ENCODE measurements around the gene FOXD4L3.
"Not testable (repeated sequence)": the region's sequence is repeated elsewhere in the genome, so short reads cannot be mapped to it uniquely, and the experiment has no call there.

Gene FOXD4L3

DNA sequence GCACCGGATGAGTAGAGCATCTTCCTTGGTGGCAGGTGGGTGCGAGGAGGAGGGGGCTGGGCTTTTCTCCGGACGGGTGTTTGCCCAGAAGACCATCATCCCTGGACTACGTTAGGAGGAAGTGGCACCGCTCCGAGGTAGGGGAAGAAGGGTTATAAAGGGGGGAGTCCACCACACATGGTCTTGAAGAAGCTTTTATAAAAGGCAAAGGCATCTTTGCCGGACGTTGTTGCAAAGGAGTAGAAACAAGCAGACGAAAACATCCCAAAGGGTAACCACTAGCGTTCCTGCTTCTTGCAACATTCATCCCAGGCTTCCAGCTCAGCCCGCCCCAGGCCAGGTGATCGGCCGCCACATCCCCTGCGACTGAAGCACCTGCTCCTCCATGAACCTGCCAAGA is at the start of gene FOXD4L3:
Gene FOXD4L3 (plus strand): TSS at position 301 of the 400 bp plus-strand sequence. CDS start 85 bp downstream, at position 386.
- DNase-seq = not testable (repeated sequence)

DNA sequence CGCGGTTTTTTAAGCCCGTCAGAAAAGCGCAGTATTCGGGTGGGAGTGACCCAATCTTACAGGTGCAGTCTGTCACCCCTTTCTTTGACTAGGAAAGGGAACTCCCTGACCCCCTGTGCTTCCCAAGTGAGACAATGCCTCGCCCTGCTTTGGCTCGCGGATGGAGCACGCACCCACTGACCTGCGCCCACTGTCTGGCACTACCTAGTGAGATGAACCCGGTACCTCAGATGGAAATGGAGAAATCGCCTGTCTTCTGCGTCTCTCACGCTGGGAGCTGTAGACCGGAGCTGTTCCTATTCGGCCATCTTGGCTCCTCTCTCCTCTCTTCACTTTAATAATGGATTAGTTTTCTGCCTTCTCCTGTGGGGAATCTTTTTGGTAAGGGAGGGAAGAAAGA is 21.6 kb upstream of the FOXD4L3 start:
- not testable (repeated sequence) for DNase-seq

DNA sequence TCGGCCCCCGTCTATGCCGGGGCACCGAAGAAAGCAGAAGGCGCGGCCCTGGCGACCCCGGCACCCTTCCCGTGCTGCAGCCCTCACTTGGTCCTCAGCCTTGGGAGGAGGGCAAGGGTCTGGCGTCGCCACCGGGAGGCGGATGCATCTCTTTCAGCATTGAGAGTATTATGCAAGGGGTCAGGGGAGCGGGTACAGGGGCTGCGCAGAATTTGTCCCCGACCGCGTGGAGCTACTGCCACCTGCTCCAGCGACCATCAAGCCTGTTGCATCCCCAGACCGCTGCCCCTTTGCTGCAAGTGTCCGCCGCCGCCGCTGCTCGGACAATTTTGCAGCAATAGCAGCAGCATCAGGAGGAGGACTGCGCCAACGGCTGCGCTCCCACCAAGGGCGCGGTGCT is 1.1 kb downstream of the FOXD4L3 start:
- not testable (repeated sequence) for DNase-seq

DNA sequence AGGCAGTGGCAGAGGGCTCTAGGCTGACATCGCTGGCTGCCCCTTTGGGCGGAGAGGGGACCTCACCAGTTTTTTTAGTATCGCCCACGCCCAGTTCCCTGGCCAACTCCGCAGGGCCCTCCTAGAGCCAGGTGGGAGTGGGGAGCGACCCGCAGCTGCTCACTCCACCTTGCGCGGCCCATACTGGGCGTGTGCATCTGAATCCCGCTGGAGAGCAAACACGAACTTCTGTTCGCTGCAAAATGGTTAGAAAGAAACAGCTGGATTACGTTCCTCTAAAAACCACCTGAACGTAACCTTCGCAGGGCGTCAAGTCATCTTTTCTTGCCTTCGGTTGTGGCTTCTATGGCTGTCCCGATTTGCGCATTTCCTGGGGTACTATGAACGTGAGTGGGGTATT is 1.5 kb downstream of the FOXD4L3 start:
- DNase-seq = not testable (repeated sequence)

DNA sequence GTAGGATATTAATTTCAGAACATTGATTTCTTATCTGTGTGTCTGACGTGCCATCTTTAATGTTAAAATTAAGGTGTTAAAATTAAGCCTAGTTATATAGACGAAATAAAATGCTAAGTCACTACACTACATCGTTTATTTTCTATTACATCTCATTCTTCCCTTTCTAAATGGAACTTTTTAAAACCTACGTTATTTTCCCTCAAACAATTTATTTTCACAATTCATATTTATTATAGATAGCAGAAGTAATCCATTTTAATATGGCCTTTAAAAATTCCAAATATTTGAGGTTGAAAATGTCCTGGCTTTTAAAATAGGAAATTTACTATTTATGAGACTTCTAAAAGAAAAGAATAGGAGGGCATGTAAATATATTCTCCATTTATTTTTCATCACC is 2.1 kb downstream of the FOXD4L3 start:
- not testable (repeated sequence) for DNase-seq

DNA sequence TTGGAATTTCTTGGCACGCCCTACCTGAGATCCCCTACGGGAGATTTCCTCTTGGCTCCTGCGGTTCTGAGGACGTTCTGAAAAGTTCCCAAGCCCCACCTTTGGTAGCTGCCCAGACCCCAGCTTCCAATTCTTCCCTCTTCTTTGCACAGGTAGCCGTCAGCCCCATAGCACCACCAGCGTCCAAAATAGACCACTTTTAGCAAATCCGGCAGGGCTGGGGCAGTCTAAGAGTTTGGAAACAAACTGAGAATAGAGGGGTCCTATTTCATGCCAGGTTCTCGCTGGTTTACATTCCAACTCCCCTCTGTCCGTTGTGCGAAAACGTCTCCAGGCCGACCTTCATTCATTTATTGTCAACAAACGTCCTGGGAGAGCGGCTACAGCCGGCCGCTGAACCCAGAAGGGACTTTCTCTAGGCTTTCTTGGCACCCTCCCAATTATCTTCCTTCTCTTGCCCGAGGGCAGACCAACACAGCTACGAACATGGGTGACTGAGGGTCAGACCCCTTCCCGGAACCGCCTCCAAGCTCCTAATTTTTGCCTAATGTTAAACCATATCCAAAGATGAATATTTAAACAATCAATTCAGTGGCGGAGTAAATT is 3.1 kb downstream of the FOXD4L3 start:
- not testable (repeated sequence) for DNase-seq

DNA sequence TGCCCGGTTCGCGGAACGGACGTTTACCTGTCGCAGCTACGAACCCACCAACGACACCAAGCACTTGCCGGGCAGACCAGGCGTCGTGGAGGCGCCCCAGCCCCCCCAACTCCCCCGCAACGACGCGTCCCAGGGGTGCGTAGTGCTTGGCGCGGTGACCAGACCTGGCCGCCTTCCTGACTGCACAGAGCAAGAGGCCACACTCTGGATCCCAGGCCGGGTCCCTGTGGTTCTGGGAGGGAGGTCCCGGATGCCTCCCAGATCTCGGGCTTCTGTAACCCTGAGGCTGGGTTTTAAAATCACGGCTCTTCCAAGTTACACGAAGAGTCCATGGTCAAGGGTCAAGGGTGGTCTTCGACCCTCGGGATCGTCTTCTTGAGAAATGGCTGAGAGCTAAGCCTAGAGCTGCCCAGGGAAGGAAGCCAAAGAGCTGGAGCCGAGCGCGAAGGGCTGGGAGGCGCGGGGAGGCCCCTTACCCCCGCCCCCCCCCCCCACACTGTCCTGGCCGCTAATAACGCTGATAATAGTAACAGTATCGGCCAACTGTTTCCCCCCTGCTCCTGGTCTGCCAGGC is 3.8 kb downstream of the FOXD4L3 start:
- not testable (repeated sequence) for DNase-seq

DNA sequence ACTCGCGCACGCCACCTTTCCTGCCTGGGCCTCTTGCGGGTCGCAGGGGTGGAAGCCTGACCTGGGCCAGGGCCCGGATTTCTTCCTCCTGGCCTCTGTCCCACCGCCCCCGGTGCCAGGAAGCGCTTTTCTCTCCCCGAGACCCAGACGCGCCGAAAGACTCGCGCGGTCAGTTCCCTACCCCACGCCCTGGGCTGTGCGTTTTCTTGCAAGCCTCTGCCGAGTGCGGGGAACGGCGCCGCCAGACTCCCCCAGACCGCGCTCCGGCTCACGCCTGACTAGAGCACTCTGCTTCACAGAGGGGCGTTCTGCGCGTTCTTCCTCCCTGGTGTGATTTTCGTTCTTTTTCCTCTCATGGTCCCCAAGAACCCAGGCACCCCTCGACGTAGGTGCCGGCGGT is 4.5 kb downstream of the FOXD4L3 start:
- not testable (repeated sequence) for DNase-seq

DNA sequence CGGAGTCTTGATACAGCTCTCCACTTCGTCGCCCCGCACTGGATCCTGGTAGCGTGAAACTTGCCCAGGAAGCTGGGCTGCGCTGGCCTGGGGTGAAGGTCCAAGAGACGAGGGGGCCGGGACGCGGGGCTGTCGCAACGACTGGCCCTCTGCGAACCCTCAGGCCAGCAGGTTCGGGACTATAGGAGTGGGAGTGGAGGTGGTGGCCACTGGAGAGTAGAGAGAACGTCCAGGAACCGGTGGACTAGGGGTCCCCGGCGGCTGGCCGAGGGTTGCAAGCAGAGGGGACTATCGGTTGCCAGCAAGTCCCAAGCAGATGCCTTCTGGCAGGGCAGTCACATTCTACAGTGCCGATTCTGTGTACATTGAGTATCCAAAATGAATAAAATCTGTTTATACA is 5.0 kb downstream of the FOXD4L3 start:
- not testable (repeated sequence) for DNase-seq

DNA sequence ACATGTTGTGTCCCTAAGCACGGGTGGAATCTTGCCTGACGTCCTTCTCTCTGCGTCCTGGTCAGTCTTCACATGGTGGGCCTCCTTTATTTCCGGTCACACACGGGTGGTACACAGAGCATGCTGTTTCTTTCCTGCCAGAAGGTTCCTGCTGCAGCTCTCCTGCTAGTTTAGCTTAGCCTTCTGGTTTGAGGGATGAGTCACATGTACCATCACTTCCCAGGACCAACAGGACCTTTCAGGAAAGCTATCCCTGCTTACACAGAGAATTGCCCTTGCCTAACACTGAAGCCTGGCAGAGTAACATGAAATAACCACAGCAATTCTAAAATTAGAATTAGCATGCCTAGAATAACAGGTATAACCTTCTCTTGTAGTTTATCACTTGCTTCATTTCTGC is 8.5 kb downstream of the FOXD4L3 start:
- DNase-seq = not testable (repeated sequence)

DNA sequence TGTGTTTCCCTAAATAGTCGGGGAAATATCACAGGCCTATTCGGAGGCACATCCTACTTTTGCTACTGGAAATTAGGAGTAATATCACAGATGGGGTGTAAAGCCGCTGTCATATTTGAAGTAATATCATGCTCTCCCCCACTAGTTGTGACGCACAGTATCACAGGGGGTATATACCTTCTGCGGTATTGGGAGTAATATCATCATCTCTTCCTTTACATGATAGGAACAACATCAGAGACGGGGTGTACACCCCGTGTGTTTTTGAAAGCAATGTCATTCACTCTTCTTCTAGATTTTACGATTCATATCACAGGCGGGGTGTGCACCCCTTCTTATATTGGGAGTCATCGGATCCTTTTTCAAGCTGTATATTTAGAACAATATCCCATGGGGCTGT is 15.5 kb downstream of the FOXD4L3 start:
- DNase-seq = not testable (repeated sequence)

DNA sequence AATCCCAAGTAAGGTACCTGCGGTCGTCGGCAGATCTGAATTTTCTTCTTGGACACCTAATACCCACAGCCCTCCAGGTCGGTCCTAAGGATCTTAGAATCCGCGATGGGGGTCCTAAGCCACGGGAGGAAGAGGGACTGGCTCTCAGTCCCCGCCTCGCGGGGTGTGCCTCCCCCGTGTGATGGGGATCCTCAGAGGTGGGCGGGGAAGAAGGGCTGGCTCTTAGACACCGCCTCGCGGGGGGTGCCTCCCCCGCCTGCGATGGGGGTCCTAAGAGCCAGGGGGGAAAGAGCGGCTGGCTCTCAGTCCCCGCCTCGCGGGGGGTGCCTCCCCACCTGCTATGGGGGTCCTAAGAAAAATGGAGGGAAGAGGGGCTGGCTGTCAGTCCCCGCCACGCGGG is 21.1 kb downstream of the FOXD4L3 start:
- DNase-seq = not testable (repeated sequence)

DNA sequence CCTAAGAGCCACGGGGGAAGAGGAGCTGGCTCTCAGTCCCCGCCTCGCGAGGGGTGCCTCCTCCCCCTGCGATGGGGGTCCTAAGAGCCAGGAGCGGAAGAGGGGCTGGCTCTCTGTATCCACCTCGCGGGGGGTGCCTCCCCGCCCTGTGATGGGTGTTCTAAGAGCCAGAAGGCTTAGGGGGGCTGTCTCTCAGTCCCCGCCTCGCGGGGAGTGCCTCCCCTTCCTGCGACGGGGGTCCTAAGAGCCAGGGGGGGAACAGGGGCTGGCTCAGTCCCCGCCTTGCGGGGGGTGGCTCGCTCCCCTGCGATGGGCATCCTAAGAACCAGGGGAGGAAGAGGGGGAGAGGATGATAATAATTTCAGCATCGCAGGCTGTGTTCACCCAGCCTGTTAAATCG is 21.9 kb downstream of the FOXD4L3 start:
- DNase-seq = not testable (repeated sequence)

DNA sequence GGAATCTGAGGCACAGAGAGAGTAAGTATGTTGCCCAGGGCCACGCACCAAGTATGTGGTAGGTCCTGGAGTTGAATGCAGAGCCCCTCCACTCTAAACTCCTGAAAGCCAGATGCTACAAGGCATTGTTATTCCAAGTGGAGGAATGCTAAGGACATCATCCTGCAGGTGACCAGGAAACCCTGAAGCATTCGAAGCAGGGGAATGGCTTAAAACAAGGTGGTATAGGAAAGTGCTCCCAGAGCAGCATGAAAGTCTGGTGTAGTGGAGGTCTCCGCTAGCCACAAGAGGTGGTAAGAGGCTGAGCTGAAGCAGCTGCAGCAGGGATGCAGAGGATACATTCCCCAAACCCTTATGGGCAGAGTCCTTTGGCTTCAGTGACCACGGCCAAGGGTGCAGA is 26.4 kb downstream of the FOXD4L3 start:
- DNase-seq = not testable (repeated sequence)

DNA sequence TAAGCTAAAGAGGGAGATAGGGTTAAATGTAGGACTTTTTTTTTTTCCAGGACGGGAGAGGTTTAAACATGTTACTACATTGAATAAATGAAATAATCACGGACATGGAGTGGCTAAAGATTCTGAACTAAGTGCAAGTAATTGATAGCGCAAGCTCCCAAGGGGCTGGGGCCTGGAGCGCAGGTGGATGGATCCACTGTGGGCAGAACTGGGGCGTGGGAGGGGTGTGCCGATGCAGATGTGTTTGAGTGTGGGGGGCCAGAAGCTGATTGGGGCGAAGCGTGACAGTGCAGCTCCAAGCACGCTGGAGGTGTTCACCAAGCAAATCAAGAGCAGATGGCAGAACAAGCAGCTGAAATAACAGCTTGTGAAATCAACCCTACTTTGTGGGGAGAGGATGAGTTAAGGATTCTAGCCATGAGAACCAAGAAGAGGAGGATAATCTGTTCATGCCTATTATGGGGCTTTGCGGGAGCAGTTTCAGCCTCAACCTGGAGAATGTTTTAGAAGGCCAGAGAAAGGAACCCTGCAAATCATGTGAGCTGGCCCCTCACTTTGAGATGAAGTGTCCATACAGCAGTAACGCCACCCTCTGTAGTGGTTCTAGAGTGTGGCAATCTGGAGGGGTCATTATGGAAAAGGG is 28.0 kb downstream of the FOXD4L3 start:
- not testable (repeated sequence) for DNase-seq

DNA sequence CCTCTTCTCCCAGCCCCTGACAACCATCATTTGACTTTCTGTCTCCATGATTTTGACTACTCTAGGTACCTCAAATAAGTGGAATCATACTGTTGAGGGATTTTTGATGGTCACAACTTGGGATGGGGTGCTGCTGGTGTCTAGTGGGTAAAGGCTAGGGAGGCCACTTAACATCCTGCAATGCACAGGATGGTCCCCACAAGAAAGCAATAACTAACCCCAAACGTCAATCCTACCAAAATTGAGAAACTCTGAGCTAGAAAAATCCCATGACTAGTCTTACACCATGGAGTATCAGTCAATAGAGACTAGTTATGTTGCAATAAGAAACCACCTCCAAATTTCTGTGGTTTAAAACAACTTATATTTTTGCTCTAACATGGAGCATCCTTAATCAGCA is 29.5 kb downstream of the FOXD4L3 start:
- DNase-seq = not testable (repeated sequence)

DNA sequence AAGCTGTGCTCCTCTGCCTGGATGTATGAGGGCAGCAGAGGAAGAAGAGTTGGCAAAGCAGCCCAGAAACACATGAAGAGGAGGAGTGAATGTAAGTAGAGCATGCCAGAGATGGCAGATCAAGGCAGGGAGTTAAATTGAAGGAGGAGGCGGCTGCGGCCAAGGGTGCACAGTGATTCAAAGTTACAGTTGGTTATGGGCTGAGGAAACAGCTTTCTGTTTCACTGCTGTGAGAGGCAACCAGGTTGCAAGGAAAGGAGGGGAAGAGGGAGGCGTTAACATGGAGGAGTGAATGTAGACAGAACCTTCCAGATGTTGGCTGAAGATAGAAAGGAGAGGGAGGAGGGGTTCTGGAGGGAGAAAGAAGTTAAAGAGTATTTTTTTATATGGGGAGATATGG is 33.3 kb downstream of the FOXD4L3 start:
- not testable (repeated sequence) for DNase-seq

DNA sequence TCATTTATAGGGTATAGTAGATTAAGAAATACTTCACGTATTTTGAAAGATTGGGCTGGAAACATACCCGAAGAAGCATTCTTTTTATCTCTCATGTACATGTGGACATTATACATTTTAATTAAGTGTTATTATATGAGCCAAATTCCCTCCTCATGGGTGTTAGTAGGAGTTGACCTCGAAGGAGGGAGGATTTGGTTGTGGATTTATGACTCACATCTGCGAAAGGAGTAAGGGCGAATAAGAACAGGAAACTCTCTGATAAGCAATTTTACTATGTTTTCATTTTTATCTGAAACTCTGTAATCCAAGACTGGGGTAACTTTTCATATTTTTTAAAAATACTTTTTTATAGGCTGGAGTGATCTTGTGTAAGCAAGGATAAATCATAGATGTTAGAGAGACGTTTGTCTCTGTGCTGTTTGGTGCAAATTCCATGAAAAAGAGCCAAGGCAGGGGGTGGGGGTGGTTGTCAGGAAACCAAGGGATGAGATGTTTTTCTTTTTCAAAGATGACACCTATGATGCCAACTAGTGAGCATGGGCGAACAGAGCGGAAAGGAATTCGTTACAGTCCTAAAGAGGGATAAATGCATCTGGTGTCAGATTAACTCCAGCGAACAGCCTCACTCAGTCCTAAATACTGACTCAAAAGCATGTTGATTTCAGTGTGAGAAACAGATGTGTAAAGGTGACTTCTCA is 34.1 kb downstream of the FOXD4L3 start:
- DNase-seq = not testable (repeated sequence)

DNA sequence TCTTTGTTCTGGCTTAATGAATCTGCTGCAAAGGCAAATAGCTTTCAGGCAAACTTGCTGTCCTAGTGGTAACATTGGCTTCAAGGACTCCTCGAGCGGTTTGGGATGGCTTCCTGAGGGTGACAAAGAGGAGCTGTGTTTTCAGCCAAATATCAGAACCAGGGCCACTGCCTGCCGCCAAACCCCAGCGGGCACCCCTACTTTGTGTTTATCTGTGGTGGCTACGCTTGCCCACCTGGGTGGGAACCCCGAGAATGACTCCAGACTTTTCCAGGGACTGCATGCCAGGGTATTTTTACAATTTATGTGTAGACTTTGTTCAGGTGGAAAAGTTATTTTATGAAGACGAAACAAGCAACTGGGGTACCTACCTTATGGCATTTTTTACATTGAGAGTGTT is 35.3 kb downstream of the FOXD4L3 start:
- DNase-seq = not testable (repeated sequence)

DNA sequence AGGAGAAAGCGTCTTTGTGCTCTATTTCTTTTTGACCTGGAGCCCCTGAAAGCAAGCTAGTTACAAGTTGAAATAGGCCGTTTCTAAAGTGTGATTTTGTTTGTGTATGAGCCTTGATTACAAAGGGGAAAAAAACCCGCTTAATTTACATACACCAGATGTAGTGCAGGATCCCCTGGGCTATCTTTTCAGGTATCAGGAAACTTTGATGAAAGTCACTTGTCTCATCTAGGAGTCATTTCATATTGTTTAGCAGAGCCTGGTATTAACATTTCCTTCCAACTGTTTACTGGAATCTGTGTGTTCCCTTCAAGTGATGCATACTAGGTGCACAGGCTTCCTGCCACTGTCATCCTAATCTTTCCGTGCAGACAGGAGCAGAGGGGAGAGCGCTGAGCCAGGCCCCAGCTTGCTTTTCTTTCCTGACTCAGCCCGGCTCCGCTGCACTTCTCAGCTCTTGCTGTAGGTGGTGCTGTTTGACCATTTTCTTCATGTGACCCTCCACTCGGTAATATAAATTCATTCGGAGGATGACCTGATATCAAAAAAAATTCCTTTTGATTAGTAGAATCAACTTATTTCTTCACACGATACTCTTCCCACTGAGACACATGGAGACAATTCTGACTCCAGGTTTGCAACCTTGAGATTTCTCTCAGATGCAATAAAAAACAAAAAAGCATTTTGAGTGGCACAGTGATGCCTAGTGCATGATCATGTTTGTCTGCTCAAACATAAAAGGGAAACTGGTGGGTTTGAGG is 39.8 kb downstream of the FOXD4L3 start:
- DNase-seq = not testable (repeated sequence)

DNA sequence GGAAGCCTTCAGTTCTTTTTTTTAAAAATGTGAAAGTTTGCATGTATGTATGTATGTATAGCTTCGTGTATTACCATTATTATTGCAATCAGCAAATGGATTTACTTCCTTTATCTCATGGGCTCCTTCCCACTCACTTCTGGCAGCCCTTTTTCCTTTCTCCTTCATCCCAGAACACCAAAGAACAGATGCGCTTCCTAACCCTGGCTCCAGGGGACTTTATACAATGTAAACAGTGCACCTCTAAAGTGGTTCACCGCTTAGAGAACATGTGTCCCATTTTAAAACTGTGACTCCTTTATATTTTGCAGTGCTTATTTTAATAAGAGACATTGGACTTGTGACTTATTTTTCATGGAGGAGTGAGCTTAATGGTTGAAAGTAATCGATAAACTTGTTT is 40.6 kb downstream of the FOXD4L3 start:
- not testable (repeated sequence) for DNase-seq

DNA sequence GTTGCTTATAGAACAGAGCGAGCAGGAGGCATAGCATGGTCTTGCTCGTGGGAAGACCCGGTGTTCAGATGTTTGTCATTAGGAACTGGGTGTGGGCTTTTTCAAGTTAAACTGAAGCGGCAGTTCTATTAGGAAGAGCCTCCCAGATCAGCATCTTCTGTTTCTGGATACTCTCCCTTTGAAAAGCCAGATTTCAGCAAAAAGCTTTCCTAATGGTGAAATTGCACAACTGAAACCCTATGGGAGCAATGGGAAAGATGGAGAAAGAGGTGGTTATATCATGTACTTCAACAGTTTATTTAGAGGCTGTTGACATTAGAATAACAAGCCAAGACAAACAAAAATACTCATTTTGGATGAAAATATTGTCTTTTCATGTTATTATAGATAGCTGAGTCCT is 41.3 kb downstream of the FOXD4L3 start:
- not testable (repeated sequence) for DNase-seq

DNA sequence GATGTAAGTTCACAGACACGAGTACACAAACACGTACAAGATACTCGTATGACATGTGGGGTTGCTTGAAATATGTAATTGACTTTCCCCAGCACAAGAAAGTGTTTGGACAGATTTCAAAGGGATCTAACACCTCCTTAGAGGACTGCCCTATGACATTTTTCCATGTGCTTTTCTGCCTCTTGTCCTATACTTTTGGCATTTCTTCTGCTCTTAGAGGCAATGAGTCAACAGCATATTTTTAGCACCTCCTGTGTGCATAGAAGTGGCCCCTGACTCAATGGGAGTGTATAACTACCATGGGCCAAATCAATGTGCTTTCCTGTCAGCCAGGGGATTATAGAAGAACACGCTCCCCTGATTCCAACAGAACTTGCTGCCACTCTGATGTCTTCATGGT is 49.0 kb downstream of the FOXD4L3 start:
- DNase-seq = not testable (repeated sequence)
